ENCODE data around the gene PDZRN4. TPM values are rescaled to one million over a fixed set of nuclear protein-coding genes. Genes with fewer than 3 reads are reported as not detected.

PDZRN4 gene
- polyA plus RNA-seq, 3 donors: not detected

GRCh38 chr12:41224066-41224465 lies 35.9 kb downstream of the PDZRN4 start:
- H2AFZ ChIP-seq (ENCODE audit: insufficient read depth, low read depth, low read length, poor library complexity, severe bottlenecking): no peak overlapping the region
- TF ChIP-seq CTCF (IDR thresholded peaks at IDR 0.05): no peak
- H3K9me3 Mint-ChIP-seq: peaks cover 0 to 2% (median 0%) of the 10 kb centered on the region in 7 donors
- no CpG with 5 or more reads among the region's 1 CpG for WGBS (ENCODE audit: insufficient coverage)
- no peaks in the 10 kb centered on the region for H3K9me3 ChIP-seq (replicated peaks in 1 of 2; ENCODE audit: control insufficient read depth in 1 of 2, insufficient read depth in 1 of 2, low read length in 2 of 2)
- no peaks in the 10 kb centered on the region for H4K20me1 ChIP-seq (ENCODE audit: insufficient read depth, low read length)
- peaks cover 0 to 3% (median 1%) of the 10 kb centered on the region in 3 donors for H3K27me3 Mint-ChIP-seq (ENCODE audit: low read depth in 3 of 3)
- H3K27me3 ChIP-seq (ENCODE audit: control insufficient read depth in 2 of 2, insufficient read depth in 2 of 2, low read length in 2 of 2): no peaks in the 10 kb centered on the region
- H3K36me3 Mint-ChIP-seq: no peaks in the 10 kb centered on the region
- no peaks in the 10 kb centered on the region for H3K4me1 ChIP-seq (ENCODE audit: control insufficient read depth in 1 of 2, insufficient read depth in 2 of 2, low read length in 2 of 2)
- intact Hi-C loops (cut with micrococcal nuclease): no loop called here
- no peak overlapping the region for H3K4me3 Mint-ChIP-seq
- H3K27ac Mint-ChIP-seq: no peak overlapping the region
- H3K36me3 ChIP-seq (replicated peaks in 1 of 2; ENCODE audit: control insufficient read depth in 1 of 2, insufficient read depth in 2 of 2, low read length in 2 of 2): no peaks in the 10 kb centered on the region
- no peak overlapping the region for H3K4me2 ChIP-seq (replicated peaks; ENCODE audit: extremely low read depth, low read length, poor library complexity, severe bottlenecking)
- H3K4me1 Mint-ChIP-seq: no peaks in the 10 kb centered on the region
- no peak overlapping the region for H3K9ac ChIP-seq (ENCODE audit: insufficient read depth, low read length, poor library complexity, severe bottlenecking)
- no peaks in the 10 kb centered on the region for H3K79me2 ChIP-seq (ENCODE audit: insufficient read depth, low read length)
- H3K27ac ChIP-seq (ENCODE audit: low read depth in 1 of 2, low read length in 2 of 2): no peak overlapping the region
- no peak for DNase-seq
- no peak overlapping the region for H3K4me3 ChIP-seq (replicated peaks in 1 of 3; ENCODE audit: low read depth in 2 of 3, low read length in 3 of 3)

GRCh38 chr12:41225179-41225578 lies 37.1 kb downstream of the PDZRN4 start:
- Histone ChIP-seq H3K27ac (ENCODE audit: low read depth in 1 of 2, low read length in 2 of 2) (no peak overlapping the region), H3K4me1 (ENCODE audit: control insufficient read depth in 1 of 2, insufficient read depth in 2 of 2, low read length in 2 of 2) (no peaks in the 10 kb centered on the region), H3K36me3 (replicated peaks in 1 of 2; ENCODE audit: control insufficient read depth in 1 of 2, insufficient read depth in 2 of 2, low read length in 2 of 2) (no peaks in the 10 kb centered on the region), H3K4me3 (replicated peaks in 1 of 3; ENCODE audit: low read depth in 2 of 3, low read length in 3 of 3) (no peak overlapping the region), H3K4me2 (replicated peaks; ENCODE audit: extremely low read depth, low read length, poor library complexity, severe bottlenecking) (no peak overlapping the region), H3K27me3 (ENCODE audit: control insufficient read depth in 2 of 2, insufficient read depth in 2 of 2, low read length in 2 of 2) (no peaks in the 10 kb centered on the region), H3K9ac (ENCODE audit: insufficient read depth, low read length, poor library complexity, severe bottlenecking) (no peak overlapping the region), H4K20me1 (ENCODE audit: insufficient read depth, low read length) (no peaks in the 10 kb centered on the region), H3K79me2 (ENCODE audit: insufficient read depth, low read length) (no peaks in the 10 kb centered on the region), H2AFZ (ENCODE audit: insufficient read depth, low read depth, low read length, poor library complexity, severe bottlenecking) (no peak overlapping the region), H3K9me3 (replicated peaks in 1 of 2; ENCODE audit: control insufficient read depth in 1 of 2, insufficient read depth in 1 of 2, low read length in 2 of 2) (no peaks in the 10 kb centered on the region)
- H3K4me1 Mint-ChIP-seq: no peaks in the 10 kb centered on the region
- no peak for DNase-seq
- H3K9me3 Mint-ChIP-seq: peaks cover 0 to 2% (median 0%) of the 10 kb centered on the region in 7 donors
- no peaks in the 10 kb centered on the region for H3K36me3 Mint-ChIP-seq
- intact Hi-C loops (cut with micrococcal nuclease): no loop called here
- peaks cover 0 to 3% (median 1%) of the 10 kb centered on the region in 3 donors for H3K27me3 Mint-ChIP-seq (ENCODE audit: low read depth in 3 of 3)
- TF ChIP-seq CTCF (IDR thresholded peaks at IDR 0.05): no peak
- H3K4me3 Mint-ChIP-seq: no peak overlapping the region
- WGBS (ENCODE audit: insufficient coverage): no CpG with 5 or more reads among the region's 1 CpG
- H3K27ac Mint-ChIP-seq: no peak overlapping the region

Measured in CD14-positive monocyte (primary cell).